CD4-positive, alpha-beta T cell (primary cell): Measurements from ENCODE around the gene PSEN1. TPM values are rescaled to one million over a fixed set of nuclear protein-coding genes. Genes with fewer than 3 reads are reported as not detected.

Experiments used
- ATAC-seq: fragments of 200-7000 bp; cut with Tn5 transposase; one replicate; pipeline ENCODE4 v1.10.0; 2022; ENCODE audit warnings: mild to moderate bottlenecking; ENCODE audit not compliant: poor library complexity
- CTCF ChIA-PET: fragments of 350-600 bp; sonication (Branson Sonifier 250); formaldehyde crosslinking; loops from one replicate; lab custom pipeline; 2021; ENCODE audit warnings: antibody characterized with exemption, inconsistent platforms; lab: Charles Lee
- POLR2A ChIA-PET: fragments of 350-600 bp; sonication (Branson Sonifier 250); formaldehyde crosslinking; loops from one replicate; lab custom pipeline; 2021; ENCODE audit warnings: antibody characterized with exemption, inconsistent platforms; lab: Charles Lee
- DNase-seq, 14 experiments: peaks; one replicate each; pipeline ENCODE4 v3.0.0-alpha.2; 2013 to 2020; ENCODE audit warnings: mixed read lengths in 2 of 14
- H3K27ac ChIP-seq, 2 donors: one replicate each; pipeline versions ENCODE4 v1.5.1 to v1.7.0; 2013; ENCODE audit warnings: low read length in 2 of 2, low read depth in 1 of 2, mild to moderate bottlenecking in 1 of 2
- H3K27me3 ChIP-seq, 2 experiments: 1 replicate in 1 of 2; 2 replicates in 1 of 2; pipeline versions ENCODE4 v1.6.1 to v1.7.0; 2013; ENCODE audit warnings: low read length in 2 of 2, control low read depth in 1 of 2, mild to moderate bottlenecking in 1 of 2, moderate library complexity in 1 of 2; ENCODE audit not compliant: insufficient read depth in 2 of 2, control insufficient read depth in 1 of 2
- H3K36me3 ChIP-seq: one replicate; pipeline ENCODE4 v1.6.1; 2013; ENCODE audit warnings: low read length, control low read depth; ENCODE audit not compliant: insufficient read depth
- H3K4me1 ChIP-seq: one replicate; pipeline ENCODE4 v1.6.1; 2013; ENCODE audit warnings: low read length, control low read depth; ENCODE audit not compliant: insufficient read depth
- H3K4me3 ChIP-seq: one replicate; pipeline ENCODE4 v1.5.1; 2013; ENCODE audit warnings: mild to moderate bottlenecking, low read length, moderate library complexity
- H3K9me3 ChIP-seq, 2 experiments: 1 replicate in 1 of 2; 2 replicates in 1 of 2; pipeline versions ENCODE4 v1.6.1 to v1.7.0; 2013; ENCODE audit warnings: low read length in 2 of 2, mild to moderate bottlenecking in 2 of 2, control low read depth in 1 of 2, moderate library complexity in 1 of 2; ENCODE audit not compliant: control insufficient read depth in 1 of 2, insufficient read depth in 1 of 2
- H3K27ac Mint-ChIP-seq: one replicate; pipeline ENCODE4 v1.8.0; 2020; ENCODE audit warnings: mixed read lengths
- H3K27me3 Mint-ChIP-seq: one replicate; pipeline ENCODE4 v1.8.0; 2021; ENCODE audit warnings: mixed read lengths
- H3K36me3 Mint-ChIP-seq: one replicate; pipeline ENCODE4 v1.8.0; 2021; ENCODE audit warnings: low read depth, mixed read lengths
- H3K4me1 Mint-ChIP-seq: one replicate; pipeline ENCODE4 v1.8.0; 2021; ENCODE audit warnings: low read depth, mixed read lengths
- H3K4me3 Mint-ChIP-seq: one replicate; pipeline ENCODE4 v1.8.0; 2020; ENCODE audit warnings: mild to moderate bottlenecking, mixed read lengths
- H3K9me3 Mint-ChIP-seq: one replicate; pipeline ENCODE4 v1.8.0; 2020; ENCODE audit warnings: mixed read lengths
- CTCF ChIP-seq: fragments of 200-600 bp; IDR thresholded peaks from one replicate; pipeline ENCODE4 v1.8.0; 2022; ENCODE audit warnings: antibody characterized with exemption, mild to moderate bottlenecking
- intact Hi-C, 2 experiments: fragments of 100-400 bp; cut with DNase I in 1 of 2; cut with micrococcal nuclease in 1 of 2; formaldehyde crosslinking; loops; one replicate each; pipeline versions ENCODE4 v1.15.1 to v1.9.0; 2023 to 2025; cut with DNase I, micrococcal nuclease
- total RNA-seq, 174 experiments: library from RNA in 2 of 174; stranded (reverse) in 2 of 174; gene quantifications; one replicate each; pipeline ENCODE4 v1.2.3 and lab custom pipeline; 2021 to 2026

The PSEN1 gene
- total RNA-seq, 2 experiments from 2014 or later: 27.1 to 28.3 TPM

GRCh38 chr14:73100334-73100733, 36.0 kb upstream of the PSEN1 start:
- CTCF ChIA-PET: interaction anchor here (0.9 kb wide), 1 partner anchor 13 kb away, joined by 3 read pairs; no protein-coding TSS in a partner anchor
- H3K9me3 ChIP-seq: no peaks in the 10 kb centered on the region
- no peak for TF ChIP-seq CTCF
- Mint-ChIP-seq H3K4me3 (no peak overlapping the region), H3K27me3 (no peaks in the 10 kb centered on the region), H3K27ac (no peak overlapping the region), H3K9me3 (no peaks in the 10 kb centered on the region), H3K4me1 (peaks cover 8% of the 10 kb centered on the region), H3K36me3 (peaks cover 90% of the 10 kb centered on the region)
- no peak overlapping the region for H3K27ac ChIP-seq
- intact Hi-C loops: no loop called here
- ATAC-seq (no peak), DNase-seq (no peak)
- peaks cover 94% of the 10 kb centered on the region for H3K36me3 ChIP-seq
- H3K4me1 ChIP-seq: no peaks in the 10 kb centered on the region
- POLR2A ChIA-PET: interaction anchor here (0.9 kb wide), 1 partner anchor 12 kb away, joined by 3 read pairs; no protein-coding TSS in a partner anchor
- H3K27me3 ChIP-seq: no peaks in the 10 kb centered on the region
- H3K4me3 ChIP-seq: no peak overlapping the region

- Histone ChIP-seq H3K4me1 (no peaks in the 10 kb centered on the region), H3K27ac (no peak overlapping the region), H3K9me3 (no peaks in the 10 kb centered on the region), H3K27me3 (no peaks in the 10 kb centered on the region), H3K36me3 (peaks cover 96% of the 10 kb centered on the region), H3K4me3 (no peak overlapping the region)
- H3K27me3 Mint-ChIP-seq: no peaks in the 10 kb centered on the region
- no peak for TF ChIP-seq CTCF
- DNase-seq (no peak), ATAC-seq (no peak)
- peaks cover 8% of the 10 kb centered on the region for H3K4me1 Mint-ChIP-seq
- intact Hi-C loops: no loop called here
- CTCF ChIA-PET: interaction anchor here (0.7 kb wide), 1 partner anchor 1668 kb away, joined by 6 read pairs; no protein-coding TSS in a partner anchor
- H3K9me3 Mint-ChIP-seq: no peaks in the 10 kb centered on the region
- peak overlapping the region; percentile 42 for H3K27ac Mint-ChIP-seq
- H3K4me3 Mint-ChIP-seq: no peak overlapping the region
- H3K36me3 Mint-ChIP-seq: peaks cover 98% of the 10 kb centered on the region
- POLR2A ChIA-PET: interaction anchor here (1.1 kb wide), 1 partner anchor 44 kb away, joined by 3 read pairs; the partner anchor contains the start of gene RBM25
These were observed 33.4 kb upstream of the PSEN1 start for GRCh38 chr14:73102806-73103497.

GRCh38 chr14:73105050-73105449, 31.3 kb upstream of the PSEN1 start:
- Histone ChIP-seq H3K27me3 (no peaks in the 10 kb centered on the region), H3K9me3 (no peaks in the 10 kb centered on the region), H3K27ac (no peak overlapping the region), H3K4me3 (no peak overlapping the region), H3K4me1 (no peaks in the 10 kb centered on the region), H3K36me3 (peaks cover 95% of the 10 kb centered on the region)
- intact Hi-C loops: no loop called here
- ATAC-seq (no peak), DNase-seq (no peak)
- TF ChIP-seq CTCF: no peak
- H3K27me3 Mint-ChIP-seq: no peaks in the 10 kb centered on the region
- H3K36me3 Mint-ChIP-seq: peaks cover 93% of the 10 kb centered on the region
- ChIA-PET CTCF (interaction anchor here (0.6 kb wide), 1 partner anchor 47 kb away, joined by 3 read pairs; the partner anchor contains the start of gene RBM25), POLR2A (interaction anchor here (1.4 kb wide), 1 partner anchor 46 kb away, joined by 4 read pairs; the partner anchor contains the start of gene RBM25)
- H3K9me3 Mint-ChIP-seq: no peaks in the 10 kb centered on the region
- H3K4me3 Mint-ChIP-seq: no peak overlapping the region
- peak overlapping the region; percentile 33 for H3K27ac Mint-ChIP-seq
- H3K4me1 Mint-ChIP-seq: peaks cover 3% of the 10 kb centered on the region
